Endometrium (tissue), 2 donors: ENCODE measurements around the gene SAMD8.

Source experiments
- FAIRE-seq: peaks from 2 replicates; lab custom pipeline; 2012; peaks lifted over from hg19 to GRCh38; lab: Jason Lieb, UNC
- donor health status: control.
- donor health status: control.

Gene SAMD8

GRCh38 chr10:75111365-75111906, at the start of gene SAMD8:
Gene SAMD8 (plus strand): TSS chr10:75111656. CDS start chr10:75150529, 38,873 bp downstream.
- FAIRE-seq, result no peak

- FAIRE-seq, result no peak
These were observed 49.5 kb upstream of the SAMD8 start for GRCh38 chr10:75061709-75062505.

GRCh38 chr10:75062506-75063299, 48.8 kb upstream of the SAMD8 start:
- FAIRE-seq, result no peak

GRCh38 chr10:75063461-75064230, 47.8 kb upstream of the SAMD8 start:
- no peak for FAIRE-seq

DNA sequence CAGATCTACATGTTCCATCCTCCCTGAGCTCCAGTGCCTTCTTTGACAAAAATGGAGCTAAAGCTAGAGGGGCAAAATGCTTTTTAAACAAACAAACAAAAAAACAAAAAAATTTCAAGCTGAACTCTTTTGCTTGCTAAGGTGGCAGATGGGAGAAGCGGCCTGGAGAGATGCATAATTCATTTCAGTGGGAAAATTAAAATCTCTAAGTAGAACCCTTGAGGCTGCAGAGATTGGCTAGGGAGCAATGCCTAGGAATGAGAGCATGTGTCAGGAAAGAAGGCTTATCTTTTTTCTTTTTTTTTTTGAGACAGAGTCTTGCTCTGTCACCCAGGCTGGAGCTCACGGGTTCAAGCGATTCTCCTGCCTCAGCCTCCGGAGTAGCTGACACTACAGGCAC, 46.4 kb upstream of the SAMD8 start:
- no peak for FAIRE-seq

- no peak for FAIRE-seq
These were observed 45.2 kb upstream of the SAMD8 start for GRCh38 chr10:75066271-75066670.

DNA sequence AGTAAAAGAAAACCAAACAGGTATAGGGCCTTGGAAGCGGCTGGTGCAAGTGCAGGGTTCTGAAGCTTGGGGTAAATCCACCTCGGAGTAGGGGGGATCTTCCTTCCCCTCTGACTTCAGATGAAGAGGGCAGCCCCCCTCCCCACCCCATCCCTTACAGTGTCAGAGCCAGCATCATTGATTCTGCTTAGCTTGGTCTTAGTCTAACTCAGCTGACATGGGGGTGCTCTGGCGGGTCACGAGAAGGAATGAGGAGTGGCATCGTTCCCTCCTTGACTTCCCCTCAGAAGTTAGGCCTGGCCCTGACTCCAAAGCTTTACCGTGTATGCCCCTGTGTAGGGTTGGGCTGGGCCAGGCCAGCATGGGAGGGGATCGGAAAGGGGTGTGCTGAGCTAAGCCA, 44.2 kb upstream of the SAMD8 start:
- FAIRE-seq, result no peak

DNA sequence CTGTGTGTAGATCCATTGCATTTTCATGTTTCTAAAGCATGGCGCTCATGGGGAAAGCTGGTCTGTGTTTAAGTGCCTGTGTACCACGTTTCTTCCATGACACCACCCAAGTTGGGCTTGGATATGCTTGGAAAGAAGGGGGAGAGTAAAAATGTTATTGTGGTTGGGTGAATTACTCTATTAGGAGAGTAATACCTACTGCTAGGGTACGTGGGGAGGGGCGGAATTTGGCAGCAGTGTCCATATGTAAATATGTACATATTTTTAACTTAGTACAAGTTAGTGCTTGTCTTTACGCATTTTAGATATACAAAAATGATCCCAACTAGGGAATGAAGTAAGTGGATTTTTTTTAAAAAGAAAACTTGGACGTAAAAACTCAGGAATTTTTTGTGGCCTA, 42.9 kb upstream of the SAMD8 start:
- no peak for FAIRE-seq

DNA sequence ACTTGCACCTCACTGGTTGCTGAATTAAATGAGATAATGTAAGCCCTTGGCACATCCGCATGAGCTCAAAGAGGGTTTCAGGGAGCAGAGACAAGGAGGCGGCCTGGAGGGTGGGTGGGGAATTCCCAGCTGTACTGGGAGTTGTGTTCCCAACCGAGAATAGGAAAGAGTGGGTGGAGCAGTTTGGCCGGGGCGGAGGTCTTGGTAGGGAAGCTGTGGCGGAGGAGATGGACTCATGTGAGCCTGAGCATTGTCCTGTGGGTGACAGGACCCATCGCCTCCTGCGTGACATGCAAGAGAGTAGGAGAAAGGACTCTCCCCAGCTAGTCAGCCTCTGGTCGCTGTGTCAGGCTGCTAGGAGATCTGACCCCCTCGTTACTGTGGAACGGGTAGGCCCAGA, 41.0 kb upstream of the SAMD8 start:
- FAIRE-seq, result no peak

- no peak for FAIRE-seq
These were observed 40.5 kb upstream of the SAMD8 start for GRCh38 chr10:75070961-75071428.

- FAIRE-seq, result no peak
These were observed 39.7 kb upstream of the SAMD8 start for GRCh38 chr10:75071756-75072155.

DNA sequence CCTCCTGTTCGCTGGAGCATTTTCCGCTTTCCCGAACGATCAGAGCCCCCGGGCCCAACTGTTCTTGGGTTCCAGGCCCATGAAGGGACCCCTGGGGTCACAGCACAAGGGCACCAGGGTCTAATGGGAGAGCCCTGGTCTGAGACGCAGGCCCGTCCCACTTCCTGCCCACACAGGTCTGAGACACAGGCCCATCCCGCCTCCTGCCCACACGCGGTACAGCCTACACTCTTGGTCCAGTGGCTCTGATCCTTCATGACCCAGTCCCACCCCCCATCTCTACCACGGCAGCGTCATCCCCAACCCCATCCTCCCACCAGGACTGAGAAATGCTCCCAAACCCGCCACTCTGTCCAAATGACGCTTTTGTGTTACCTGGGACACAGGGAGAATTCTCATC, 38.7 kb upstream of the SAMD8 start:
- no peak for FAIRE-seq

DNA sequence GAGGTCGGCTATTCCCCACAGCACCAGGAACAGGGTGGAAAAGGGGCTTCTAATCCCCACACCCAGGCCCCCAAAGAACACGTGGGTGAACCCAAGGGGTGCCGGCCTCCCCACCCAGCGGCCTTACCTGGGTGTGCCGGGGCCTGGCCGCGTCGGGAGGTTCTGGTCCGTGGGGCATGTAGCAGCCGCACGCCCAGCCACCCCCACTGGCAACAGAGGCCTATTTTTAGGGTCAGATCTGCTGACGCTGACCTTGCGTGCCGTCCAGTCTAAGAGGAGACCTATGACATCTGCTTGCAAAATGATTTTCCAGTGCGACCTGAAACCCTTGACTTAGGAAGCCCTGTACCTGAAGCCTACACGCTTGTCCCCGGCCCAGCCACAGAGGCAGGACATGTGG, 38.0 kb upstream of the SAMD8 start:
- no peak for FAIRE-seq

DNA sequence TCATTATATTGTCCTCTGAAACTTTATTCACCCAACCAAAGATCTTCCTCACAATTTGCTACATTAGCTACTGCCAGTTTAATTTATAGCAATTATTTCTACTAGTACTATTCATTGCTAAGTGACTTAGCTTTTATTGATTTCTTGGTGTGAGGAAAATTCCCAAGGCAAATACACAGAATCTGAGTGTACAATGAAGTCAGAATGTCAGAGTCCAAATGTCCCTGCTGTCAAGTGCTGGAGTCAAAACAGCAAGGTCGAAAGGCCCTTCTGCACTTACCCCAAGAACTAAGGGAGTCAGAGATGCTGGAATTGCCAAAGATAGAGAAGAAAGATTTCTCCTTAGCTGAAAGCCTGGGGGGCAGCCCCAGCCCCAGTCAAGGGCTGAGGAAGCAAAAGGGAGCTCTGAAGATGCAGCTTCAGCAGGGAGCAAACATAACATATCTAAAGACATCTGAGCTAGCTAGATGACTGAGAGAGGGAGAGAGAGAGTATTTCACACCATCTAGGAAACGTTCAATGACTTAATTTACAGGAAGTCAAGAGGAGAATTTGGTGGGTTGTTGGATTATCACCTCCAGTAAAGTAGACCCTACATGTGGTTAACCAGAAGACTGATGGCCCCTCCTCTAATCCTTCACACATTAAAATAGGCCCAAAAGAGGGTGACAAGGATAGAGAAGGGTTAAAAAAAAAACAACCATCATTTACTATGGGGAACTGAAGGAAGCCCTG, 36.6 kb upstream of the SAMD8 start:
- no peak for FAIRE-seq

DNA sequence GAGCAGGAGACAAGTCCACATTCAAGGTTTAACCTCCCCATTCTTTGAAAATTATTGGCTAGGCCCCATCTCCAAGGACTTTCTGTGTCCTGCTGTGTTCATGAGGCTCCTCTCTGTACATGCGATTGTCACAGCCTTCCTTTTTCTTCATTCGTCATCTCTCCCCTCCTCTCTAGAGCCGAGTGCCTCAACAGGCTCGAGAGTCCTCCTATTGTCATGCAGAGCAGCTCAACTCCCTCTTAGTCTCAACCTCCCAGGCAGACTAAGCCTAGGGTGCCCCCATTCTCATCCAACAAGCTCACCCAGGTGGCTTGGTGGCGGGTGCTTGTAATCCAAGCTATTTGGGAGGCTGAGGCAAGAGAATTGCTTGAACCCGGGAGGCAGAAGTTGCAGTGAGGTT, 35.1 kb upstream of the SAMD8 start:
- no peak for FAIRE-seq

DNA sequence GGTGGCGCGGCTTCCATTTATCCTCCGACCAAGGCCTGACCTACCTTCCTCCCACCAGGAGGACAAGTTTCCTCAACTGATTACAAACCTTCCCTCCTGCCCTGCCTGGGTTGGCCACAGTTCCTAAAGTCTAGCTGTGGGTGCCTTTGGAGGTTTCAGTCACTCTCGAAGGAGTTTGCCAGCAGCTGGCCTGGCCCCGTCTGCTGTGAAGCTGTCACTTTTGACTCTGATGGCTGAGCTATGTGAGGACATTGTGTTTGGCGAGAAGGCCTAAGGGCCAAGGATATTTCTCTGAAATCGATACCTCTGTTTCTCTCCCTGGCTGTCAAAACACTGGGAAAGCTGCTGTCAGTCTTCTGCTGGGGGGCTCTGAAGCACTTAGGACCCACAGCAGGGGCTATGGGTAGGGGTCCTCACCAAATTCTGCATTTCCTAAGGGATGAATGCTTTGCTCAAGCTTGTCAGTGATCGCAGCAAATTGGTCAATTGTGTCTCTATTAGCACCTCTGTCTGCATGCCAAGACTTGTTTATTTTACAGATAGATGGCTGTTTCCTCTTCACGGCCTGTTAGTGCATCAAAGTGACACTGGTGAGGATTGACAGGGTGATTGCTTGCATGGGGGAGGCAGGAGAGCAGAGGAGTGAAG, 31.9 kb upstream of the SAMD8 start:
- no peak for FAIRE-seq

GRCh38 chr10:75080554-75080953, 30.9 kb upstream of the SAMD8 start:
- FAIRE-seq, result no peak

GRCh38 chr10:75081379-75081778, 30.1 kb upstream of the SAMD8 start:
- no peak for FAIRE-seq

DNA sequence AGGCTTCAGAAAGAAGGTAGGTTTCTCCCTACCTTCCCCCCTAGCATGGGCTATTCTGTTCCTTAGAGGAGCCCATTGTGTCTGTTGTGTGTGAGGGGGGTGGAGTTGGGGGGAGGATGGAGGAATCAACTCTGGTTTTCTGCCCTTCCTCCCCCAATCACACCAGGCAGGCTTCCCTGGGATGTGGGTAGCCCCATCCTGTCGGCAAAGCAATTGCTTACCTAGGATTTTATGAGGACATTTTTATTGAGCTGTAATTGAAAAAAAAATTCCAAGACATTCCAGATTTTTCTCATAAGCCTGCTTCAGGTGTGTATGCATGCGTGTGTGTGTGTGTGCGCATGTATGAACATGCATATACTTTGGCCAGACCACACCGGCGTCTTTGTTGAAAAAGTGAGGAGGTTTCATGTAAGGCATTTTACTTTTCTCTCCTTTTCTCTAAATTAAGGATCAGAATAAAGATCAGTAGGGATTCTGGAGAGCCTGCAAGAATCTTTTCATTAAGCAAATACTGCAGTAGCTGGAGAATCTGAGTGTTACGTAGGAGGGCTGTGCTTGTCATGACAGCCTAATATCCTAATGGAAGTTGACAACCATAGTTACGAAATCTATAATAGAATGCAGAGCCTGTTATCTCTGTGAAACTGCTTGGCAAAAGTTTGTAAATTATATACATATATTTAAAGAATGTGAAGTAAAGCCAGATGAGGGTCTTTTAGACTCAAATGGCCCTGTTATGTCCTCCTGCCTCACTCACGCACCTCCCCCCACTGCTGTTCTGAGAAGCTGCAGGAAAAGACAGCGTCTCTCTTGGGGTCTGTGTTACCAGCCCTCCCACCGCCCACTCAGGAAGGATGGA, 27.3 kb upstream of the SAMD8 start:
- FAIRE-seq, result no peak

DNA sequence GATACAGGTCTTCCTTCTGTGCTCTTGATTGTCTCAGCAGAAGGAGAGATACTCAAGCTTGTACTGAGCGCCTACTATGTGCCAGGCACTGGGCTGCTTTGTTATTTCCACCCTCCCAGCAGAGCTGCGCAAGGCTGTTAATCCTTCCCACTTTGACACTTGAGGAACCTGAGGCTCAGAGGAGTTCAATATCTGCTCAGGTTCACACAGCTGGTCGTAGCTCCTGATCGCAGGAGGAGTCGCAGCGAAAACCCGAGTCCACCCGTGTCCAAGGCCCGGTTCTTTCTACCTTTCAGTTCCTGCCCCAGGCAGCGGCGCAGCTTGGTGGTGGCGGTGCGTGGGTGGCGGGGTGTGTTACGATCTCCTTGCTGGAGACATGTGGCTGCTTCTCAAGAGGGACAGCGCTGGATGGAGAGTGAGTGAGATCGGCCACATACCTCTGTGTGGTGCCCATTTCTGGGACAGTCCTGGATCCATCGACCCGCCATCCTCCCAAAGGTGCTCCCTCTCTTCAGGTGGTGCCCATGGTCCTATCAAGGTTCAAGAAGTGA, 26.5 kb upstream of the SAMD8 start:
- FAIRE-seq, result no peak
